Daoy (cell line): ENCODE measurements around the gene KLHL8. TPM values are rescaled to one million over a fixed set of nuclear protein-coding genes. Genes with fewer than 3 reads are reported as not detected.

Source experiments
- DNase-seq: peaks from one replicate; pipeline ENCODE4 v3.0.0-alpha.2; 2015; ENCODE audit warnings: low read depth
- total RNA-seq: library from RNA; depleted of rRNA; stranded (reverse); fragments of >200 nt; shearing (Covaris generic); gene quantifications from 2 replicates; pipeline ENCODE4 v1.2.3, GENCODE V29; 2014; rRNA removed

The KLHL8 gene
- total RNA-seq, 1 experiment from 2014 or later = 5.0 TPM

GRCh38 chr4:87121341-87122065 lies 98.9 kb downstream of the KLHL8 start:
- no peak for DNase-seq

DNA sequence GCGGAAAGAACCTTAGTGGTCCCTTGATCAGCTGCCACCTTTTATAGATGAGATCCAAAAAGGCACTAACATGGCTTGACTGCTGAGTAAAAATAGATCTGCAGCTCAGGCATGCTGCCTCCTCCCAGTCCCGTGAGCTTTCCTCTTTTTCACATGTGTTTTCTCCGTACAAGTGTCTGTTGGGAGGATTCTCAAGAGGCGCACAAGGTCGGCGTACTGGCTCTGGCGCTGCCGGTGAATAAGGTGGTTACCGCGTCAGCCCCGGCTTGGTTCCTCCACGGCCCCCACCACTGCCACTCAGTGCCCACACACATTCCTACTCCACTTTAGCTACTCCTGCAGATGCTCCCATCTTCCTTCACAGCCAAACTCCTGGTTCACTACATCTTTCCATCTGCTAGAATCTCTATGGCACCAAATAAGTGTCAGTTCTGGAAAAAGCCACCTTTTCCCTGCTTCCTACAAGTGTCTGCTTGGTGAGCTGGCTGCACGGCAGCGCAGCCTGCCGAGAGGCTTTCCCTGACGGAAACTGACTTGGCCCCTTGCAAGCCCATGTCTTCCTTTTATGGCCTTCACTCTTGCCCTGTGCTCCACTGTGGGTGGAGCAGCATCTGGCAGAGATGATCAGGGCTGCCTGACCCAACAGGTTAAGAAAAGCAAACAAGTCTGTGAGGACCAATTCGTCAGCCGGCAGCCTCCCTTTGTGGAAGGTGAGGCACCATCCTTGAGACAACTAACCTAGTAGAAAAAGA lies 99.8 kb downstream of the KLHL8 start:
- no peak for DNase-seq

DNA sequence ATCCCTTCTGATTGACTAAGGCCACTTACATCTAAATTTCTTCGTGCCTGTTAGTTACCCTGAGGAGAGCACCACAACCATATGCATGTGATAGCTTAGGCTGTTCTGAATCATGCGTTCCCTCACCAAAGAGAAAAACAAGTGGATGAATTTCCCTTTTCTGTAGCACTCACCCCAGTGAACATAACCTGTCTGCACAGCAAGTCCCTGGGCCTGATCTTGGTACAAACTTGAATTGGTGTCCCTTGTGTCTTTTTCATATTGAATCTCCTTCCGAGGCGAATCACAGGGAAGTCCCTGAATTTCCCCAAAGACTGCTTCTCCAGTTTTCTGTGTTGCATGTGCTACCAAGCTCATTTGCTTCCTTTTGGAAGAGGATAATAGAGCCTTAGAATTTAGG lies 100.4 kb downstream of the KLHL8 start:
- DNase-seq = no peak

GRCh38 chr4:87118826-87119225 lies 101.6 kb downstream of the KLHL8 start:
- peak; percentile 26 for DNase-seq

DNA sequence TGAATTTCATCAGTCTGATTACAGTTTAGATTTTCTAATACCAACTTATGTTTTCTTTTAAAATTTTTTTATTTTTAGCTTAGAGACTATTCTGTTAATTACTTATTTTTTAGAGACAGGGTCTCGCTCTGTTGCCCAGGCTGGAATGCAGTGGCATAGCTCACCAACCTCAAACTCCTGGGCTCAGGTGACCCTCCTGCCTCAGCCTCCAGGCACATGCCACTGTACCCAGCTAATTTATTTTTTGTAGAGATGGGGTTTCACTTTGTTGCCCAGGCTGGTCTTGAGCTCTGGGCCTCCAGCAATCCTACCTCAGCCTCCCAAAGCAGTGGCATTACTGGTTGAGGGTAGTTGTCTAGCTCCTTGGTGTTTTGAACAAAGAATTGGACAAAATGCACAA lies 102.0 kb downstream of the KLHL8 start:
- DNase-seq = no peak

DNA sequence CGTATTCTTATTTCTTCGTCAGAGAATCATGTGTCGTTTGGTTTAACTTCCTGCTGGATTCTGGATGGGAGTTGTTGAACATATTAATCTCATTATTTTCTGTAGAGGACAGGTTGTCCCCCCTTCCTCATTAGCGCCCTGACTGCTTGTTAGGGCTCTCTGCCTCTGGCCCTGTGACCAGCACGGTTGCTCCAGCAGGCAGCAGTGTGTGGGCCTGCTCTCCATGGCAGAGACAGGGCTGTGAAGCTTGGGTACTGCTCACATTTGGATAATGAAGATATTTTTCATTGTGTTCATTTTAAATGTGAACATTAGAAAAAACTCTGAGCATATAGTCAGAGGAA lies 102.7 kb downstream of the KLHL8 start:
- DNase-seq = no peak

GRCh38 chr4:87117051-87117731 lies 103.2 kb downstream of the KLHL8 start:
- no peak for DNase-seq

- DNase-seq = no peak
Observed at GRCh38 chr4:87116231-87116630, 104.2 kb downstream of the KLHL8 start.

GRCh38 chr4:87114245-87115062 lies 106.0 kb downstream of the KLHL8 start:
- DNase-seq = no peak

GRCh38 chr4:87112063-87112462 lies 108.4 kb downstream of the KLHL8 start:
- DNase-seq = no peak

Other genes with a start within 250 kb of the KLHL8 start
- gene HSD17B13, start 102.3 kb upstream of the KLHL8 start, total RNA-seq = not detected in 2 replicates
- 6.8 and 13.5 TPM in 2 replicates for gene HSD17B11, start 170.6 kb upstream of the KLHL8 start, total RNA-seq
- gene NUDT9, start 202.0 kb upstream of the KLHL8 start, total RNA-seq = 4.9 and 20.3 TPM in 2 replicates